ENCODE results near the gene PMM1. TPM values are rescaled to one million over a fixed set of nuclear protein-coding genes. Genes with fewer than 3 reads are reported as not detected.
"Not testable (repeated sequence)": the region's sequence is repeated elsewhere in the genome, so short reads cannot be mapped to it uniquely, and the experiment has no call there.

The PMM1 gene
- total RNA-seq, 4 donors from 2014 or later: 21.0 to 76.5 (median 34.6) TPM

DNA sequence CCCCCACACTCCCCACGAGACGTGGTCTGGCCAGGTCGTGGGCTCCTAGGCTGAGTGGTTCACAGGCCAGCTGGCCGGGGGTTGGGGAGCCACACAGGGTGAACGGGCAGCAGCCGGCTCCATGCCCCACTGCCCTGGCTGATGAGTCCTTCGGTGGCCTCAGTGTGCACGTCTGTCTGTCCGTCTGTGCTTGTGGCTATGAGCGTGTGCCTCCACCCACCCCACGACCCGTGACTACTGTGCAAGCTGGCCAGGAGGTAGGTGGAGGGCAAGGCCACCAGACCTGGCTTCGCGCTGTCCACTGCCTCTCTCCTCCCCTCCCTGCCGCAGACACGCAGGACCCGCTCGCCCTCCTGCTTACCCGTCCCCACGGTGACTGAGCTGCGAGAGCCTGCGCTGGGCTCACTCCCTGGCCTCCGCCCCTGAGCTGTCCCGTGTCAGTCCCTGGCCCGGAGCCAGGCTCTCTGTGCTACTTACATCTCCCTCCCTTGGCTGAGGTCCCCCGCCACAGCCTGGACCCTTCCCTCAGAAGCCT is 14.7 kb downstream of the PMM1 start:
- Histone ChIP-seq H3K9me3 (no peaks in the 10 kb centered on the region), H3K4me3 (no peak overlapping the region), H3K27ac (peak overlapping the region; percentile 69 to 72), H3K4me1 (peaks cover 0 to 10% of the 10 kb centered on the region in 2 donors), H3K36me3 (no peaks in the 10 kb centered on the region), H3K27me3 (no peaks in the 10 kb centered on the region)
- peak; percentile 81 to 83 for DNase-seq
- TF ChIP-seq, protein P1, sequence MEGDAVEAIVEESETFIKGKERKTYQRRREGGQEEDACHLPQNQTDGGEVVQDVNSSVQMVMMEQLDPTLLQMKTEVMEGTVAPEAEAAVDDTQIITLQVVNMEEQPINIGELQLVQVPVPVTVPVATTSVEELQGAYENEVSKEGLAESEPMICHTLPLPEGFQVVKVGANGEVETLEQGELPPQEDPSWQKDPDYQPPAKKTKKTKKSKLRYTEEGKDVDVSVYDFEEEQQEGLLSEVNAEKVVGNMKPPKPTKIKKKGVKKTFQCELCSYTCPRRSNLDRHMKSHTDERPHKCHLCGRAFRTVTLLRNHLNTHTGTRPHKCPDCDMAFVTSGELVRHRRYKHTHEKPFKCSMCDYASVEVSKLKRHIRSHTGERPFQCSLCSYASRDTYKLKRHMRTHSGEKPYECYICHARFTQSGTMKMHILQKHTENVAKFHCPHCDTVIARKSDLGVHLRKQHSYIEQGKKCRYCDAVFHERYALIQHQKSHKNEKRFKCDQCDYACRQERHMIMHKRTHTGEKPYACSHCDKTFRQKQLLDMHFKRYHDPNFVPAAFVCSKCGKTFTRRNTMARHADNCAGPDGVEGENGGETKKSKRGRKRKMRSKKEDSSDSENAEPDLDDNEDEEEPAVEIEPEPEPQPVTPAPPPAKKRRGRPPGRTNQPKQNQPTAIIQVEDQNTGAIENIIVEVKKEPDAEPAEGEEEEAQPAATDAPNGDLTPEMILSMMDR (IDR thresholded peaks at IDR 0.05): no peak
- TF ChIP-seq POLR2A (IDR thresholded peaks at IDR 0.05): no peak
- intact Hi-C loops (cut with DNase I; ENCODE audit: low total_unique reads): no loop called here

DNA sequence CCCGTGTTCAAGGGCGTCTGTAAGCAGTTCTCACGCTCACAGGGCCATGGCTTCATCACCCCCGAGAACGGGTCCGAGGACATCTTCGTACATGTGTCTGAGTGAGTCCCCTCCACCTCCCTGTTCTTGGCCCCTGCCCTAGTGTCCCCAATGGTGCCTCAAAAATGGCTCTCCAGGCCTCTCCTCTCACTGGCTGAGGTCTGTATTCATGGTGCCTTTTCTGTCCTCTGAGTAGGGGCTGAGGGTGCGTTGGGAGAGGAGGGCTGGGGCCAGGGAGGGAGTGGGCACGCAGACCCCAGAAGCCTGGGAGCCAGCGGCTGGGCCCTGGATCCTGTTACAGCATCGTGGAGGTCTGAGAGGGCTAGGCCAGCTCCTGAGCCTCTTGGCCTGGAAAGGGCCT is 16.0 kb downstream of the PMM1 start:
- Histone ChIP-seq H3K27ac (peak overlapping the region in 1 of 2 donors; percentile 72), H3K9me3 (no peaks in the 10 kb centered on the region), H3K4me1 (peaks cover 0 to 10% of the 10 kb centered on the region in 2 donors), H3K36me3 (no peaks in the 10 kb centered on the region), H3K27me3 (no peaks in the 10 kb centered on the region), H3K4me3 (no peak overlapping the region)
- DNase-seq: no peak
- intact Hi-C loops (cut with DNase I; ENCODE audit: low total_unique reads): no loop called here
- TF ChIP-seq, protein P1 (IDR thresholded peaks at IDR 0.05): no peak

DNA sequence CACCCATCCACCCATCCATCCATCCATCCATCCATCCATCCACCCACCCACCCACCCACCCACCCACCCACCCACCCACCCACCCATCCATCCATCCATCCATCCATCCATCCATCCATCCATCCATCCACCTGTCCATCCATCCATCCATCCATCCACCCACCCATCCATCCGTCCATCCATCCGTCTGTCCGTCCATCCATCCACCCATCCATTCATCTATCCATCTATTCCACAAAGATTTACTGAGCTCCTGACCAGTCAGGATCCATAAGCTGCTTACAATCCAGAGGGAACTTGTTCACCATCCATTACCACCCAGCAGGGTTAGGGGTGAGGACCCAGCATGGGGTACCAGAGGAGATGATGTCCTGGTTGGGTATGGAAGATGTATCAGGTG is 17.3 kb downstream of the PMM1 start:
- H3K36me3 ChIP-seq; H3K27me3 ChIP-seq; H3K9me3 ChIP-seq; intact Hi-C loops (cut with DNase I; ENCODE audit: low total_unique reads); H3K27ac ChIP-seq; DNase-seq; H3K4me3 ChIP-seq: not testable (repeated sequence)
- H3K4me1 ChIP-seq: peaks cover 0 to 12% of the 10 kb centered on the region in 2 donors

DNA sequence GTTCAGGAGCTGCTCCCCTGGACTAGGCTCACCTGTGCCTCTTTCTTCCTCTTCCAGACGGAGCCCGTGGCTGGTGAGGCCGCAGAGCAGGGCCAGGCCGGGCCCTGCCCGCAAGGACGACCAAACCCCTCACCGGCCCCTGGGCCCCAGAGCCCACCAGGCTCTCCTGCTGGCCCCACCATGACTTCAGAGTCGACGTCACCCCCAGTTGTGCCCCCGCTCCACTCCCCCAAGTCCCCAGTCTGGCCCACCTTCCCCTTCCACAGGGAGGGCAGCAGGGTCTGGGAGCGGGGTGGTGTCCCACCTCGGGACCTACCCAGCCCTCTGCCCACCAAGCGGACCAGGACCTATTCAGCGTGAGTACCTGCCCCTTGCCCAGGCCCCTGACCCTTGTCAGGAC is 17.9 kb downstream of the PMM1 start:
- Histone ChIP-seq H3K9me3 (no peaks in the 10 kb centered on the region), H3K4me3 (no peak overlapping the region), H3K27ac (no peak overlapping the region), H3K36me3 (no peaks in the 10 kb centered on the region), H3K27me3 (no peaks in the 10 kb centered on the region), H3K4me1 (peaks cover 0 to 13% of the 10 kb centered on the region in 2 donors)
- intact Hi-C loops (cut with DNase I; ENCODE audit: low total_unique reads): no loop called here
- DNase-seq: no peak
- TF ChIP-seq POLR2A (IDR thresholded peaks at IDR 0.05): no peak
- TF ChIP-seq, protein P1 (IDR thresholded peaks at IDR 0.05): no peak

DNA sequence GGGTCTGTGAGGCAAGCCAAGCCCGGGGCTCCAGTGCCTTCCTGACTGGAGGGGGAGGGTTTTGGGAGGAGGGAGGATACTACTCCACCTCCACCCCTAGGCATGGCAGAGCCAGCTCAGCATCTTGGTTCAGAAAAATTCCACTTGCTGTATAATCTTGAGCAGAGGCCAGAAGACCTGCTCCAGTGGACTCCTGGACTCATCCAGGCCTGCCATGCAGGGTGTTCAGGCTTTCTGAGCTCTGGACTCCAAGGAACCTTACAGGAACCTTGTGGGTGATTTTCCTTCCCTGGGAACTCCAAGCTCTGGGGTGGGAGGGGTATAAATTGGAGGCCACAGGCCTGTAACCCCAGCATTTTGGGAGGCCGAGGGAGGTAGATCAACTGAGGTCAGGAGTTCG is 19.4 kb downstream of the PMM1 start:
- no peak for DNase-seq
- no peak overlapping the region for H3K4me3 ChIP-seq
- H3K4me1 ChIP-seq: peaks cover 0 to 17% of the 10 kb centered on the region in 2 donors
- H3K27me3 ChIP-seq: no peaks in the 10 kb centered on the region
- intact Hi-C loops (cut with DNase I; ENCODE audit: low total_unique reads): no loop called here
- H3K36me3 ChIP-seq: no peaks in the 10 kb centered on the region
- no peaks in the 10 kb centered on the region for H3K9me3 ChIP-seq
- TF ChIP-seq POLR2A (IDR thresholded peaks at IDR 0.05): no peak
- TF ChIP-seq, protein P1 (IDR thresholded peaks at IDR 0.05): no peak
- H3K27ac ChIP-seq: peak overlapping the region in 1 of 2 donors; percentile 1

DNA sequence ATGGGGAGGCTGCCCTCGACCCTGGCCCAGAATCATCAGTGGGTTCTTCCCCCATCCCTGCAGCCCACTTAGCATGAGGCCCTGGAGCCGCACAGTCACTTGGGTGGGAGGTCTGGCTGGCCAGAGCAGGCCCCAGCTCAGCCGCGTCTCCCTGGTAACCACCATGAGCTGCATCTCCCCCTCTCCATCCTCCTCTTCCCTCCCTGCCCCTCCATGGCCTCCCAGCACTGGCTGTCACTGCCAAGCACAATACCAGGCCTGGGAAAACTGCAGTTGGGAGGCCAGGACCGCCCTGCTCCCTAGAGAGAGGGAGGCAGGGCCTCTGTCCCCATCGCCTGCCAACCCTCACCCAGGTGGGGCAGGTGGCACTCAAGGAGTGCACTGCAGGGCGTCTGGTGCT is 20.8 kb downstream of the PMM1 start:
- Histone ChIP-seq H3K27ac (peak overlapping the region; percentile 28 to 96), H3K4me1 (peaks cover 0 to 9% of the 10 kb centered on the region in 2 donors), H3K9me3 (no peaks in the 10 kb centered on the region), H3K4me3 (no peak overlapping the region), H3K36me3 (no peaks in the 10 kb centered on the region), H3K27me3 (no peaks in the 10 kb centered on the region)
- intact Hi-C loops (cut with DNase I; ENCODE audit: low total_unique reads): no loop called here
- TF ChIP-seq, protein P1 (IDR thresholded peaks at IDR 0.05): no peak
- no peak for TF ChIP-seq POLR2A (IDR thresholded peaks at IDR 0.05)
- no peak for DNase-seq

Measured in uterus (tissue), 4 donors.